Activated CD8-positive, alpha-beta memory T cell treated with anti-CD3 and anti-CD28 coated beads for 36 hours (primary cell): ENCODE results near the gene C1QL1. TPM values are rescaled to one million over a fixed set of nuclear protein-coding genes. Genes with fewer than 3 reads are reported as not detected.

Experiments
- CTCF ChIA-PET: fragments of 350-600 bp; sonication (Branson Sonifier 250); formaldehyde crosslinking; loops from one replicate; lab custom pipeline; 2021; ENCODE audit warnings: antibody characterized with exemption; lab: Charles Lee
- POLR2A ChIA-PET: fragments of 350-600 bp; sonication (Branson Sonifier 250); formaldehyde crosslinking; loops from one replicate; lab custom pipeline; 2021; ENCODE audit warnings: antibody characterized with exemption; lab: Charles Lee
- total RNA-seq, 2 experiments: library from RNA; stranded (reverse); gene quantifications; one replicate each; pipeline ENCODE4 v1.2.3, GENCODE V29; 2021

Gene C1QL1
- total RNA-seq, result under 1 TPM in 1 of 2 experiments, not detected in 1; 0.21 TPM

- CTCF ChIA-PET, result interaction anchor here (0.6 to 1.4 kb wide), 4 partner anchors 12 to 57 kb away, joined by 3 to 4 read pairs (median 3); no protein-coding TSS in a partner anchor
- POLR2A ChIA-PET, result interaction anchor here (0.5 to 0.6 kb wide), 2 partner anchors 23 to 237 kb away, joined by 4 read pairs; no protein-coding TSS in a partner anchor
Measured at GRCh38 chr17:44968225-44969143, at the start of gene C1QL1. C1QL1 (minus strand) TSS chr17:44968303; CDS start chr17:44968048, 255 bp downstream.

GRCh38 chr17:45016823-45017222 is 48.7 kb upstream of the C1QL1 start:
- ChIA-PET POLR2A (no interaction called here), CTCF (no interaction called here)

DNA sequence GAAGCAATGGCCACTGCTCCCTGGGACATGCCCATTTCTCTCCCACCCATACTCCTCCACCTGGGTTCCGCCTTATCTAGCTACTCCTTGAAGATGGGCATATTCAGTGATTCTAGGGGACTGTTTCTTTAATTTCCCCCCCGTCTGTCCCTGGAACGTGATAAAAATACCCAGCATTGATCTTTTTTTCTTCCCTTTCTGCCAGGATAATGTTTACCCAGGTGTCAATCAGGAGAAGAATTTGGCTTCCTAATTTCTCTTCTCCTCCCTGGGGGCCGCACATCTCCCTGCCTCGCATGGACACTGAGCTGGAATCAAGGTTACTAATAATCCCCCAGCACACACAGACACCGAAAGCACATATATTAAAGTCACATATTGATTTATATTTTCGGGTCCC is 48.1 kb upstream of the C1QL1 start:
- ChIA-PET CTCF (no interaction called here), POLR2A (no interaction called here)

DNA sequence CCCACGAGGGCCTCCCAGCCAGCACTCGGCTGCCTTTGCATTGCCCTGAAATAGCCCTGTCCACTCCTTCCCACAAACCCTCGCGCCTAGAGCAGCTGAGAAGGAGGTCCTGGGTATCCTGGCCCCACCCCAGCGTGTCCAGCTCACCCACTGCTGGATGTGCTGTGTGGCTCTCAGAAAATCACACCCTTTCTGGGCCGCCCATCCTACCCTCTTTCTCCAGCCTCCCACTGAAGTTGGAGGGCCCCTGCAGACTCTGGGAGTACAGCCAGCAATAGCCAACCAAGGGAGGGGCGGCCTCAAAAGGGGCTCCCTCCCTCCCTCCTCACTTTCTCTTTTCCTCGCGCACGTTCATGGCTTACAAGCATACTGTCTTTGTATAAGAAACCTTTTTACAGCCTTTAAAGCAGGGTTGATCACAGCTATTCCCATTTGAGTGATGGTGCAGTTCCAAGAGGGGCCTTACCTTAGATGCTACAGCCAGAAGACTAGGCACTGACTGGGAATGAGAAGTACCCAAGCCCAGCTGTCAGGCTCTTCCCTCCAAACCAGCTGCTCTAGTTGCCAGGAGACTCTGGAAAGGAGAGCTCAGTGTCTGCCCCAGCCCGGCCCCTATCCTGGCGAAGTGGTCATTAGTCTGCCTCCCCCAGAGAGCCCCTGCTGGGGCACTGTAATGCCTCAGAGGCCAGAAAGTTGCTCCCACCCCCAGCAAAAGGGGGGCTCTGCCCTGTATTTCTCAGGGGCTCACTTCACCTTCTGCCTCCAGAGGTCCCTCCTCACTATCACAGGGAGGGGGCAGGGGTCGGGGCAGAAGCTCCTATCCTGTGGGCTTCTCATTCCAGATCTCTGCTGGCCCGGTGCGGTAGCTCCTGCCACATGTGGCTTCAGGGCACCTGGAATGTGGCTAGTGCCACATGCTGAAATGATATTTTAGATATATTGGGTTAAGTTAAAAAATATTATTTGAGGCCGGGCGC is 45.2 kb upstream of the C1QL1 start:
- POLR2A ChIA-PET, result no interaction called here
- CTCF ChIA-PET, result interaction anchor here (0.6 to 2.0 kb wide), 3 partner anchors 9 to 103 kb away, joined by 3 to 9 read pairs (median 3); no protein-coding TSS in a partner anchor

- ChIA-PET POLR2A (interaction anchor here (0.5 kb wide), 1 partner anchor 1827 kb away, joined by 3 read pairs; no protein-coding TSS in a partner anchor), CTCF (interaction anchor here (2.0 kb wide), 1 partner anchor 10 kb away, joined by 9 read pairs; no protein-coding TSS in a partner anchor)
Measured at GRCh38 chr17:45011767-45012166, 43.7 kb upstream of the C1QL1 start.

- POLR2A ChIA-PET, result no interaction called here
Measured at GRCh38 chr17:45009676-45010467, 41.8 kb upstream of the C1QL1 start.

GRCh38 chr17:45008216-45008615 is 40.1 kb upstream of the C1QL1 start:
- ChIA-PET POLR2A (no interaction called here), CTCF (interaction anchor here (1.2 kb wide), 1 partner anchor 9 kb away, joined by 3 read pairs; no protein-coding TSS in a partner anchor)

More at GRCh38 chr17:45009676-45010467, 41.8 kb upstream of the C1QL1 start:
- CTCF ChIA-PET, result interaction anchor here (0.6 kb wide), 1 partner anchor 15 kb away, joined by 4 read pairs; no protein-coding TSS in a partner anchor

DNA sequence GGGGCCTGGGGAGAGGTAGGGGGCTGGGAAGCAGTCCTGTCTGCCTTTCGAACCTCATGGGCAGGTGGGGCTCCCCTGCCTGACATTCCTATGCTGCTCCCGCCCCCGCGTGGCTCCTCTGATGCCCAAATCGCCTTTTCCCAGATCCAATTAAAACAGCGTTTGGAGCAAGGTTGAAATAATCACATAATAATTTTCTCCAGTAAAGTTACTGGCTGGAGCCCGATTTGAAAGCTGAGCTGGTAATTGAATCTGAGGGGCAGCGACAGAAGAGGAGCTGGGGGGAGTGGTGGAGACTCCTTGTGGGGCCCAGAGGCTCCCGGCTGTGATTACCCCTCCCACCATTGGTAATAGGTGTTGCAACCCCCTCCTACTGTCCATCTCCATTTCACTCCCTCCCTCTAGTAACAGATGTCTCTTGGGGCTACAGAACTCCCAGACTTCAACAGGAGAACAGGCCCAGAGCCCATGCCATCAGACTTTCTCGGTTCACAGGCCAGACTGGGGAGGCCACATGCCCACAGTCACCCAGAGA is 38.9 kb upstream of the C1QL1 start:
- POLR2A ChIA-PET, result no interaction called here
- CTCF ChIA-PET, result no interaction called here

- CTCF ChIA-PET, result interaction anchor here (0.6 kb wide), 1 partner anchor 303 kb away, joined by 5 read pairs; no protein-coding TSS in a partner anchor
- POLR2A ChIA-PET, result no interaction called here
Measured at GRCh38 chr17:45005700-45006099, 37.6 kb upstream of the C1QL1 start.

DNA sequence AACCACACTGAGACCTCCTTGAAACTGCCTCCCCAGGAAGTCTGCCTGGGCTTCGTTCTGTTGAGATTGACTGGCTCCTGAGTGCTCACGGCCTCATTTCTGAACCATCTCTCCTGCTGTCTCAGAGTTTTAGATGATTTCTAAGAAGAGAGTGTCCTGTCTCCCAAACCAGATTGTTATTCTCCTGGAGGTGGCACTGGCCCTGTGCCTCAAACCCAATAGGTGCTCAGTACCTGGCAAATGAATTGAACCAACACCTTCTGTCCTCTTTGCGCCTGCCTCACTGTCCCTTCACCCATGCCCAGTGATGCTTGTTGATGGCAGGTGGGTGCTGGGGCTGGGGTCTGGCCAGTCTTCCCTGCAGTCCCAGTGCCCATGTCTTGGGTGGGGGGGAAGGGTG is 36.3 kb upstream of the C1QL1 start:
- ChIA-PET POLR2A (no interaction called here), CTCF (interaction anchor here (1.3 kb wide), 1 partner anchor 18 kb away, joined by 3 read pairs; no protein-coding TSS in a partner anchor)

DNA sequence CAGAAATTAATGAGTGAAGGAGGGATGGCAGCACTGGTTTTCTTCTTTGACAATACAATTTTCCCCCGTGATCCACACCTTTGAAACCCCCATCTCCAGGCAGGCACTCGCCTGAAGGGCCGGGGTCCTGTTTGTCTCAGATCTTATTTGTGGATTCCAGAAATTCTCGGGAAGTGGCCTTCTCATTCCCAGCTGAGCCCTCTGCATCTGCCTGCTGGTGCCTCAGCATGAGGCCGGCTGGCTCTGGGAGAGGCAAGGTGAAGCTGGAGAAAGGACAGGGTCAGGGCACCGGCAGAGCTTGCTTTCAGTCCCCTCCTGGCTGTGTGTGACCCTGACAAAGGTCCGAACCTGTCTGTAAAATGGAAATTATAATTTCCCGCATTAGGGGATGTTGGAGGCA is 35.8 kb upstream of the C1QL1 start:
- CTCF ChIA-PET, result interaction anchor here (1.3 kb wide), 1 partner anchor 18 kb away, joined by 3 read pairs; no protein-coding TSS in a partner anchor

GRCh38 chr17:45001310-45001709 is 33.2 kb upstream of the C1QL1 start:
- ChIA-PET CTCF (no interaction called here), POLR2A (no interaction called here)

More for the DNA sequence above, 35.8 kb upstream of the C1QL1 start:
- POLR2A ChIA-PET, result no interaction called here

- ChIA-PET CTCF (interaction anchor here (1.1 kb wide), 1 partner anchor 9 kb away, joined by 3 read pairs; no protein-coding TSS in a partner anchor), POLR2A (no interaction called here)
Measured at GRCh38 chr17:44999433-44999832, 31.3 kb upstream of the C1QL1 start.

GRCh38 chr17:44998646-44999045 is 30.5 kb upstream of the C1QL1 start:
- POLR2A ChIA-PET, result no interaction called here
- CTCF ChIA-PET, result interaction anchor here (1.1 kb wide), 1 partner anchor 10 kb away, joined by 3 read pairs; no protein-coding TSS in a partner anchor

- ChIA-PET POLR2A (no interaction called here), CTCF (no interaction called here)
Measured at GRCh38 chr17:44997733-44998520, 29.8 kb upstream of the C1QL1 start.

GRCh38 chr17:44996304-44996703 is 28.2 kb upstream of the C1QL1 start:
- CTCF ChIA-PET, result interaction anchor here (0.6 to 1.3 kb wide), 2 partner anchors 9 to 76 kb away, joined by 3 read pairs; no protein-coding TSS in a partner anchor

More at GRCh38 chr17:44996304-44996703, 28.2 kb upstream of the C1QL1 start:
- POLR2A ChIA-PET, result no interaction called here
